ENCODE results near the gene LIMD2. TPM values are rescaled to one million over a fixed set of nuclear protein-coding genes. Genes with fewer than 3 reads are reported as not detected.
A peak's percentile ranks its signal among the peaks of the same experiment; 100 is the strongest.

The LIMD2 gene
- total RNA-seq, 4 donors from 2014 or later = 1.6 to 8.5 (median 4.7) TPM

GRCh38 chr17:63665527-63666214 is 34.3 kb downstream of the LIMD2 start:
- intact Hi-C loops (cut with DNase I) = no loop called here
- no peak overlapping the region for H3K4me3 ChIP-seq
- peaks cover 0 to 97% (median 7%) of the 10 kb centered on the region in 3 donors for H3K36me3 ChIP-seq
- peaks cover 0 to 19% (median 0%) of the 10 kb centered on the region in 3 donors for H3K4me1 ChIP-seq
- no peaks in the 10 kb centered on the region for H3K9me3 ChIP-seq
- H3K27me3 ChIP-seq = no peaks in the 10 kb centered on the region
- TF ChIP-seq CTCF (IDR thresholded peaks at IDR 0.05) (no peak), POLR2A (IDR thresholded peaks at IDR 0.05) (no peak)
- H3K27ac ChIP-seq = peak overlapping the region in 3 of 4 donors; percentile 21 to 59 (median 54)
- WGBS, 2 donors = 57 to 60% methylated on average over 4 to 5 of the region's 5 CpGs
- no peak for DNase-seq

GRCh38 chr17:63659850-63660249 is 40.1 kb downstream of the LIMD2 start:
- H3K4me3 ChIP-seq = no peak overlapping the region
- DNase-seq = no peak
- TF ChIP-seq CTCF (IDR thresholded peaks at IDR 0.05) = no peak
- no peak for TF ChIP-seq POLR2A (IDR thresholded peaks at IDR 0.05)
- peaks cover 0 to 6% (median 0%) of the 10 kb centered on the region in 3 donors for H3K4me1 ChIP-seq
- intact Hi-C loops (cut with DNase I) = no loop called here
- peaks cover 0 to 92% (median 5%) of the 10 kb centered on the region in 3 donors for H3K36me3 ChIP-seq
- H3K9me3 ChIP-seq = no peaks in the 10 kb centered on the region
- 87 to 94% methylated on average over 3 of the region's 3 CpGs for WGBS, 2 donors
- H3K27me3 ChIP-seq = no peaks in the 10 kb centered on the region
- H3K27ac ChIP-seq = no peak overlapping the region

GRCh38 chr17:63658366-63658765 is 41.6 kb downstream of the LIMD2 start:
- intact Hi-C loops (cut with DNase I) = no loop called here
- no peak for TF ChIP-seq CTCF (IDR thresholded peaks at IDR 0.05)
- no peak for TF ChIP-seq POLR2A (IDR thresholded peaks at IDR 0.05)
- no peak overlapping the region for H3K4me3 ChIP-seq
- no peaks in the 10 kb centered on the region for H3K27me3 ChIP-seq
- no peaks in the 10 kb centered on the region for H3K9me3 ChIP-seq
- 83 to 95% methylated on average over 1 of the region's 1 CpG for WGBS, 2 donors
- peaks cover 0 to 95% (median 12%) of the 10 kb centered on the region in 3 donors for H3K36me3 ChIP-seq
- no peak overlapping the region for H3K27ac ChIP-seq
- H3K4me1 ChIP-seq = no peaks in the 10 kb centered on the region
- DNase-seq = no peak

GRCh38 chr17:63657786-63658185 is 42.1 kb downstream of the LIMD2 start:
- intact Hi-C loops (cut with DNase I) = no loop called here
- no peak for TF ChIP-seq CTCF (IDR thresholded peaks at IDR 0.05)
- no peak for TF ChIP-seq POLR2A (IDR thresholded peaks at IDR 0.05)
- WGBS, 2 donors = 78 to 80% methylated on average over 2 to 3 of the region's 3 CpGs
- no peak for DNase-seq
- peaks cover 0 to 95% (median 17%) of the 10 kb centered on the region in 3 donors for H3K36me3 ChIP-seq
- H3K4me1 ChIP-seq = peaks cover 0 to 3% (median 0%) of the 10 kb centered on the region in 3 donors
- H3K27me3 ChIP-seq = no peaks in the 10 kb centered on the region
- no peak overlapping the region for H3K4me3 ChIP-seq
- H3K9me3 ChIP-seq = no peaks in the 10 kb centered on the region
- no peak overlapping the region for H3K27ac ChIP-seq

- Histone ChIP-seq H3K36me3 (peaks cover 0 to 92% (median 16%) of the 10 kb centered on the region in 3 donors), H3K27ac (no peak overlapping the region), H3K4me1 (peaks cover 0 to 3% (median 0%) of the 10 kb centered on the region in 3 donors), H3K9me3 (no peaks in the 10 kb centered on the region), H3K27me3 (no peaks in the 10 kb centered on the region), H3K4me3 (no peak overlapping the region)
- intact Hi-C loops (cut with DNase I) = no loop called here
- WGBS, 2 donors = 18% methylated on average over 2 of the region's 2 CpGs
- no peak for TF ChIP-seq CTCF (IDR thresholded peaks at IDR 0.05)
- no peak for TF ChIP-seq POLR2A (IDR thresholded peaks at IDR 0.05)
- DNase-seq = no peak
These were observed 46.9 kb downstream of the LIMD2 start for GRCh38 chr17:63653050-63653449.
